Ureter (tissue), 1 donor: ENCODE data around the gene C3orf80. TPM values are rescaled to one million over a fixed set of nuclear protein-coding genes. Genes with fewer than 3 reads are reported as not detected.
A peak's percentile ranks its signal among the peaks of the same experiment; 100 is the strongest.
"Not testable (repeated sequence)": the region's sequence is repeated elsewhere in the genome, so short reads cannot be mapped to it uniquely, and the experiment has no call there.

Source experiments
- DNase-seq: peaks from one replicate; pipeline ENCODE4 v3.0.0-alpha.2; 2020; ENCODE audit warnings: low spot score
- total RNA-seq: library from RNA; stranded (reverse); gene quantifications from one replicate; pipeline ENCODE4 v1.2.4, GENCODE V29; 2023
- donor health status: DM: yes; HTN: yes; CAD: no.

C3orf80 gene
- total RNA-seq, 1 donor from 2014 or later = 2.2 TPM

- DNase-seq = no peak
Measured at GRCh38 chr3:160213191-160213590, 12.0 kb upstream of the C3orf80 start.

GRCh38 chr3:160217675-160218074 is 7.5 kb upstream of the C3orf80 start:
- DNase-seq = no peak

- DNase-seq = no peak
Measured at GRCh38 chr3:160218136-160218535, 7.1 kb upstream of the C3orf80 start.

GRCh38 chr3:160220038-160220437 is 5.2 kb upstream of the C3orf80 start:
- DNase-seq = no peak

- DNase-seq = no peak
Measured at GRCh38 chr3:160221019-160221418, 4.2 kb upstream of the C3orf80 start.

GRCh38 chr3:160224256-160224655 is 966 bp upstream of the C3orf80 start:
- DNase-seq = no peak

GRCh38 chr3:160224811-160225175 is 429 bp upstream of the C3orf80 start:
- no peak for DNase-seq

- DNase-seq = peak; percentile 43
Measured at GRCh38 chr3:160226026-160226907, 1.0 kb downstream of the C3orf80 start.

- no peak for DNase-seq
Measured at GRCh38 chr3:160227419-160227818, 2.2 kb downstream of the C3orf80 start.

- DNase-seq = no peak
Measured at GRCh38 chr3:160232014-160232413, 6.8 kb downstream of the C3orf80 start.

GRCh38 chr3:160240719-160241118 is 15.5 kb downstream of the C3orf80 start:
- DNase-seq = not testable (repeated sequence)

- no peak for DNase-seq
Measured at GRCh38 chr3:160245261-160245800, 20.1 kb downstream of the C3orf80 start.

- no peak for DNase-seq
Measured at GRCh38 chr3:160247766-160248165, 22.5 kb downstream of the C3orf80 start.

GRCh38 chr3:160253298-160253697 is 28.1 kb downstream of the C3orf80 start:
- DNase-seq = no peak

- no peak for DNase-seq
Measured at GRCh38 chr3:160257606-160258005, 32.4 kb downstream of the C3orf80 start.

GRCh38 chr3:160259589-160259988 is 34.4 kb downstream of the C3orf80 start:
- DNase-seq = no peak

- DNase-seq = no peak
Measured at GRCh38 chr3:160260587-160261270, 35.5 kb downstream of the C3orf80 start.

- DNase-seq = no peak
Measured at GRCh38 chr3:160265088-160265487, 39.9 kb downstream of the C3orf80 start.

Other genes with a start within 250 kb of the C3orf80 start
- gene IL12A, start 236.6 kb upstream of the C3orf80 start, total RNA-seq = 1.1 TPM
- 39.6 TPM for gene IFT80, start 173.8 kb downstream of the C3orf80 start, total RNA-seq
- gene SMC4, start 174.2 kb downstream of the C3orf80 start, total RNA-seq = 24.6 TPM
- 7.0 TPM for gene TRIM59, start 224.4 kb downstream of the C3orf80 start, total RNA-seq